ELR (cell line): ENCODE results near the gene NANOS2.
A peak's percentile ranks its signal among the peaks of the same experiment; 100 is the strongest.

Experiments used
- DNase-seq: peaks from one replicate; pipeline ENCODE4 v3.0.0-alpha.2; 2015; ENCODE audit warnings: low read depth

Gene NANOS2

DNA sequence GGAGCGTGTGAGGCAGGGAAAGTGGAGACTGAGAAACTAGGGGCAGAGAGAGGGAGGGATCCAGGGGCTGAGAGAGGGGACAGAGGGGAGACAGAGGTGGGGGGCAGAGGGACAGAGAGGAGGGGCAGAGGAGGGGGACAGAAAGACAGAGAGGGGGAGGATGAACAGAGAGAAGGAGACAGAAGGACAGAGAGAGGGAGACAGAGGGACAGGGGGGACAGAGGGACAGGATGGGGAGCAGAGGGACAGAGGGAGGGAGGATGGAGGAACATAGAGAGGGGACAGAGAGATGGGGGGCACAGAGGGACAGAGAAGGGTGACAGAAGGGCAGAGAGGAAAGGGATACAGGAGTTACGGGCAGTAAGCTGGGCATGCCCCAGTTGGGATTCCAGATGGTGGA, 14.7 kb upstream of the NANOS2 start:
- DNase-seq = no peak

DNA sequence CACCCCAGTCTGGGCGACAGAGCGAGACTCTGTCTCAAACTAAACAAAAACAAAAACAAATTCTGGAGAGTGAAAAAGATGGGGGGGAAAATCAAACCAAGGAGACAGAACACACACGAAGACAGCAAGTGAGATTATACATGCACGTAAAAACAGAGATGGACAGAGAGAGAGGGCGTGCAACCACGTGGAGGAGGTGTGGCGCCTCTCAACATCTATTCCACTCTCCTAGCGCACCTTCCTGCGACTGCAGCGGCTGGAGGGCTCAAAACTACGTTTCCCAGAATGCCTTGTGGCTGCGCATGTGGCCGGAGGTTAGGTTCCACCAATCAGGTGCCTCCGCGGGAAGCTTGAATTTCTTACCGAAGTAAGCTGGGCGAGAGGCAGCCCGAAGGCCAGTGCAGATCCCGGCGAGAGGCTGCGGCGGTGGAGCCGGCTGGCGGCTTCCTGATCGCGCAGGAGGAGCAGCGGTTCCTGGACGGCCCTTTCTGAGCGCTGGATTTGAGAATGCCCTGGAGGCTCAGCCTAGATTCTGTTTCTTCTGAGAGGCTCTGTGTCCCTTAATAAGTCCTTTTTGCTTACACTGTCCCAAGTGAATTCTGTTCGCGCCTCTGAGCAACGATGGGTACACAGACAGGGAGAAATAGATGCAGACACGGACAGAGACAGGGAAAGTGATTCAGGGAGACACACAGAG, 13.1 kb upstream of the NANOS2 start:
- peak; percentile 94 for DNase-seq

DNA sequence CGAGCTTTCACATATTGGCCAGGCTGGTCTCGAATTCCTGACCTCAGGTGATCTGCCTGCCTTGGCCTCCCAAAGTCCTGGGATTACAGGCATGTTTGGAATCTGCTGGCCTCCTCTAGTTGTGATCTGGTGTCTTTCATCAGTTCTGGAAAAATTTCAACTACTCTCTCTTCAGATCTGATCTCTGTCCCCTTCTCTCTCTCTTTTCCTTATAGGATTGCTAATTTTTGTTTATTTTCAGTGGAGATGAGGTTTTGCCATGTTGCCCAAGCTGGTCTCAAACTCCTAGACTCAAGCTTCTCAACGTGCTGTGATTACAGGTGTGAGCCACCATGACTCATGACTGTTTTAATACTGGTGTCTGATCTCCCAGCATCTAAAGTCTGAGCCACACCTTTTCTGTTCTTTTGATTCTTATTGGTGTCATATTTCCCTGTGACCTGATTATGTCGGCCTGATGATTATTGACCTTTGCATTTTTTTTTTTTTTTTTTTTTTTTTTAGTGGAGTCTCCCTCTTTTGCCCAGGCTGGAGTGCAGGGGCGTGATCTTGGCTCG, 10.4 kb upstream of the NANOS2 start:
- DNase-seq = no peak

DNA sequence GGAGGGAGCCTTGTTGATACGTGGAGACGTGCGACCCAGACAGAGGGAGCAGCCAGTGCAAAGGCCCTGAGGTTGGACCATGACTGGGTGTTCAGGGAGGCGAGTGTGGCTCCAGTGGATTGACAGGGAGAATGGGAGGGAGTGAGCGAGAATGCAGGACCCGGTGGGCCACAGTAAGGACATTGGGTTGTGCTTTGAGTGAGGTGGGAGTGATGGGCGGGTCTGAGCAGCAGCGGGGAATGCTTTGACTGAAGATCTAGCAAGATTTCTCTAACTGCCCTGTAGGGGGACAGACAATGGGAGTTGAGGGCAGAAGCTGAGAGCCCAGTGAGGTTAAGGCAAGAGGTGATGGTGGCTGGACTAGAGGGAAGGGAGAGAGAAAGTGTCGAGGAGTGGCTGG, 7.7 kb upstream of the NANOS2 start:
- peak; percentile 49 for DNase-seq

DNA sequence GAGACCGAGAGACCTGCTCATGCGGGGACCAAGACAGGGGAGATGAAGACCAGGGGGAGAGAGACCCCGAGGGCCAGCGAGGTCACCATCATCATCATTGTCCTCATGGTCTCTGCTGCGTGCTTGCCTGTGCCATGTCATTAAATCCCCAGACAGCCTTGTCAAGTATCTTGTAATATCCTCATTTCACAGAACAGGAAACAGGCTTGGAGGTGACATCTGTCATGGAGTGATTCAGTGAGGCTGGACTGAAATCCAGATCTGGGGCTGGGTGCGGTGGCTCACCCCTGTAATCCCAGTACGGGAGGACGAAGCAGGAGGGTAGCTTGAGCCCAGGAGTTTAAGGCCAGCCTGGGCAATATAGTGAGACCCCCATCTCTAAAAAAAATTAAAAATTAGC, 5.9 kb upstream of the NANOS2 start:
- DNase-seq = no peak

DNA sequence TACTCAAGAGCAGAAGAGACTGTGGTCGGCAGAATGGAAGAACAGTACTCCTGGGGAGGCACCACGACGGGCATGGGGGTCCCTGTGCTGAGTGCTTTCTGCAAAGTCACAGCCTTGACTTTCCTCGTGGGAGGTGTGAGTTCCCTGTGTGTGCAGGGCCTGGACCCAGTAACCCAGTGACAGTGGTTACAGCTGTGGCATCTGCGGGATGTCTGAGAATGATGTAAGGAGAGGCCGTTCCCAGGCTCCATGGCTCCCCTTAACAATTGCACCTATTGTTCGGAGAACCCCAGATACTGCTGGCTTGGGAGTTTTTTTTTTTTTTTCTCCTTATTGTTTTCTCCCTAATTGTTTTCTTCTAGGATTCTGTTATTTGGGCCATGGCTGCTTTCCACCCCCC, 5.1 kb upstream of the NANOS2 start:
- DNase-seq = no peak

DNA sequence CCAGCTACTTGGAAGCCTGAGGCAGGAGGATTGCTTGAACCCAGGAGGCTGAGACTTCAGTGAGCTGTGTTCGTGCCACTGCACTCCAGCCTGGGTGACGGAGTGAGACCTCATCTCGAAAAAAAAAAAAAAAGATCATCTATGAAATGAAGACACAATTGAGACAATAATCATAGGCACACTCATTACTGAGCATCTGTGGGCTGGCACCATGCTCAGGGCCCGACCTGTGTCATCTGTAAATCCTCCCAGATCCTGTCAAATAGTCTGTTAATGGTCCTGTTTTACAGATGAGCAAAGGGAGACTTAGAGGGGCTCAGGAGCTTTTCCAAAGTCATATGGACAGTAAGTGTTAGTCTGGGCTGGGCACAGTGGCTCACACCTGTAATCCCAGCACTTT, 4.1 kb upstream of the NANOS2 start:
- DNase-seq = no peak

DNA sequence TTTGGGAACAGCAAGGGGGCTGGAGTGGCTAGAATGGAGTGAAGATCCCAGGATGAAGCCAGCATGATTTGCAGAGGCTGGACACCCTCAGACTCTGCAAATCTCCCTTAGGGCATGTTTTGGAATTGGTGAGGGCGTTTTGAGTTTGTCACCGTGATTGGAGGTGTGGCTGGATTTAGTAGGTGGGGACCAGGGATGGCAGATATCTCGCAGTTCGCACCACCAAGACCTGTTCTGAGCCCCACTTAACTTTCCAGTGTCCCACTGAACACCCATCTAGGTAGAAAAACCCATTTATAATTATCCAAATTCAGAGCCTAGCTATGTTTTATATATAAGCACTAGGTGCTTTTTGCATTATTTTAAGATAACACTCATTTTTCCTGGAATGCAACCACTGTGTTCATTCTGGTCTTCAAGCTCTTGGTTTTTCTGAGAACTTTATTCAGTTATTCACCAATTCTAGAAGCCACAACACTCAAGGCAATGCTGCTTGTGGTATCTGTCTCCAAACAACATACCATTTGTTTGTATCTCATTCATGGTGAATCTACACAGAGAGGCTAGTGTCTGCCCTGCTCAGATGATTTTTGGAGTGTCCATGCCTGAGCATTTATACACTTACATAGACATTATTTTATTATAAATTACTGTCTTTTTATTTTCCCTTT, 3.0 kb upstream of the NANOS2 start:
- no peak for DNase-seq

DNA sequence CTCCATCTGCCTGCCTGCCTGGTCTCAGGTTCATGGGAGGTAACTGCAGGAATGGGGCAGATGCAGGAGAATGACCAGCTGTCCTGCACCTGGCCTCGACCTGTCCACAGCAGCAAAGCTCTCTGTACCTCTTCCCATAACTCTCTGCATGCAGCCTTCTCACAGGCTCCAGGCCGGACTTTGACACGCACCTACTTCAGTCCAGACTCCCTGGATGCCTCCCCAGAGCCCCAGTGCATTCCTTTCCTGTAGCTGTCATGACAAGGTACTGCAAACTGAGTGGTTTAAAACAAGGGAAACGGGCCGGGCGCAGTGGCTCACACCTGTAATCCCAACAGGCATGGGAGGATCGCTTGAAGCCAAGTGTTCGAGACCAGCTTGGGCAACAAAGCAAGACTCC, 3.3 kb downstream of the NANOS2 start:
- DNase-seq = no peak

DNA sequence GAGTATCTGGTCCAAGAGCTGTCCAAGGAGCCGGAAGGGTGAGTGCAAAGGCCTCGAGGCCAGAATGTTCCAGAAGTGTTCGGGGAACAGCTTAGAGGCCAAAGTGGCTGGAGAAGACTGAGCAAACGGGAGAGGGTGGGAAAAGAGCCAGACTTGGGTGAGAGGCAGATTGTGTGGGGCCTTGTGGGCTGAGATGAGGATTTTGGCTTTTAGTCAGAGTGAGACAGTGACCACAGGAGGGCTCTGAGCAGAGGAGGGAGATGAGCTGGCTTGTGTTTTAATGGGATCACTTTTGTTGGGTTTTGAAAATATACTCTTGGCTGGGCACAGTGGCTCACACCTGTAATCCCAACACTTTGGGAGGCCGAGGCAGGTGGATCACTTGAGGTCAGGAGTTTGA, 5.6 kb downstream of the NANOS2 start:
- DNase-seq = peak; percentile 44

DNA sequence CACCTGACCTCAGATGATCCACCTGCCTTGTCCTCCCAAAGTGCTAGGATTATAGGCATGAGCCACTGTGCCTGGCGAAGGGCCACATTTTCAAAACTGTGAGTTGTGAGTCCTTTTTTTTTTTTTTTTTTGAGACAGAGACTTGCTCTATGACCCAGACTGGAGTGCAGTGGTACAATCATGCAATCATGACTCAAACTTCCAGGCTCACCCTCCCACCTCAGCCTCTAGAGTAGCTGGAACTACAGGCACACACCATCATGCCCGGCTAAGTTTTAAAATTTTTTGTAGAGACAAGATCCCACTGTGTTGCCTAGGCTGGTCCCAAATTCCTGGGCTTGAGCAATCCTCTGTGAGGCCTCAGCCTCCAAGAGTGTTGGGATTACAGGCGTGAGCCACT, 8.4 kb downstream of the NANOS2 start:
- peak; percentile 61 for DNase-seq

DNA sequence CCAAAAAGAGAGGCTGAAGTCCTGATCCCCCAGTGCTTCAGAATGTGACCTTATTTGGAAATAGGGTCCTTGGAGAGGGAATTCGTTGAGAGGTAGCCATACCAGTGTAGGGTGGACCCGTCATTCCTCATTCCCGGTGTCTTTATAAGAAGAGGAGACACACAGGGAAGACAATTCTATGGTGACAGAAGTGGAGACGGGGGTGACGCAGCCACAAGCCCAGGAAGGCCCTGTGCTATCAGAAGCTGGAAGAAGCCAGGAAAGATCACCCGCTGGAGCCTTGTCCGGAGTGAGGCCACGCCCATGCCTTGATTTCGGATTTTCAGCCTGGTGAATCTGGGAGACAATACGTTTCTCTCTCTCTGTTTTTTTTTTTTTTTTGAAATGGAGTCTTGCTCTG, 9.6 kb downstream of the NANOS2 start:
- DNase-seq = no peak

DNA sequence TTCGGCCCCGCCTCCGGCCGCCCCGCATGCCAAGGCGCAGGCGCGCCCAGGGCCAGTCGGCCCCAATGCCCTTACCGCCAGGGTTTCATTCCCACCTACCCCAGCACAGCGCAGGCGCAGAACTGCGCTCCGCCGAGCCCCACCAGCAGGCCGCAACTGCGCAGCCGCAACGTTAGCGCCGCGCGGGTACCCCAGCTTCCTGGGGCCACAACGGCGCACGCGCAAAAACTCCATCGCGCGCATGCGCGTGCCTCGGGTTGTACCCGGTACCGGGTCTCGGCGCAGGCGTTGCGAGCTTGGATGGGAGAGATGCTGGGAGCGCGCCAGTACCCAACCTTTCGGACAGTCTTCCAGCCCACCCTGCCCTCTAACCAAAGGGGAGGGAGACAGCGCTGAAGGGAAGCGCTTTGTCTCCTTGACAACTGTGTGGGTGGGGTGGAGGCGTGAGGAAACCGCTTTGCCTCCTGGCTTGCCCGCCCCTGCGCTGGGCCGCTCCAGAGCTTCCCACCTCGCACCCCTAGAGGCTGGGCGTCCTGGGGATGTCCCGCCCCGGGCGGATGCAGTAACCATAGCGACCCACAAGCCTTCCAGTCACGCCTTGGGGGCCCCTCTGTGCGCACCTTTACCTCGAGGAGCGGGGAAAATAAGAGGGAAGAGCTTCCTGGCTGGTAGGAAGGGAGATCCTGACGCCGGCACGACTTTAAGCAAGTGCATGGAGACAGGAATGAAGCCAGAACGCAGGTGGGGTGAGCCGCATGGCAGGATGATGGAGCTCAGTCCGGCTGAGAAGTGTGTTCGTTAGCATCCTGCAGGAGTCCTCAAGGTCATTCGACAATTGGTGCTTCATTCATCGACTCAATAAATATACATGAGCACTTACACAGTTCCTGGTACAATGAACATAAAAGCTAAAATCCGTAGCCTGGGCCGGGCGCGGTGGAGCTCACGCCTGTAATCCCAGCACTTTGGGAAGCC, 11.6 kb downstream of the NANOS2 start:
- DNase-seq = peak; percentile 94

DNA sequence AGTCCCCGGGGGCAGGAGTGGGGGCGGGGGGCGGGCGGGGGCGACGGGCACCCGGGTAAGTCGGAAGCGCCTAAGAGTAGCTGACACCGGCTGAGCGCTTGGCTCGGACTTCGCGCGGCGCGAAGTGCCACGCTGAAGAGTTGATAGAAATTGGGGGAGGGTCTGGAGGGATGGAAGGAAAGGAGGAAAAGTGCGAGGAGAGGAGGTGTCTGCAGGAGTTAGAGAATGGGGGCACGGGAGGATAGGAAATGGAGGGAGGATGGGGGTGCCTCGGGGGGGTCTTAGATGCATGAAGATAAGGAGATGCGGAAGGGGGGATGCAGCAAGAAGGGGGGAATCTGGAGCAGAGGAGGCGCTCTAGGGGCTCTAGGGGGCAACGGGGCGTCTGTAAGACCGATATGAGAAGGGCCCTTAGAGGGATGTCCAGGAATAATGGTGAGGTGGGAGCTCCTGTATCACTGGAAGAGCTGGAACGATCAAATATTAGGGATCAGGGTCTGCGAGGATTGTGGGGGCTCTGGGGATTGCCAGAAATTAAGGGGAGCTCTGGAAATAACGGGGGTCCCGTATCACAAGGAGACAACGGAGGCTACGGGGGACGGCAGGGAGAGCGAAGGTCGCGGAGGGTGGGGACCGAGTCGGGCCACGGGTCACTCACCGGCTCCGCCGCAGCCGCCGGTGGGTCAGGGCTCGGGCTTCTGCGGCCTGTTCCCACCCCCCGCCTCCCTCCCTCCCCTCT, 12.5 kb downstream of the NANOS2 start, which contains the start of gene MYPOP:
MYPOP (minus strand) TSS at position 702 of the 739 bp plus-strand sequence. CDS start 840 bp downstream, outside the sequence.
- peak; percentile 14 for DNase-seq

DNA sequence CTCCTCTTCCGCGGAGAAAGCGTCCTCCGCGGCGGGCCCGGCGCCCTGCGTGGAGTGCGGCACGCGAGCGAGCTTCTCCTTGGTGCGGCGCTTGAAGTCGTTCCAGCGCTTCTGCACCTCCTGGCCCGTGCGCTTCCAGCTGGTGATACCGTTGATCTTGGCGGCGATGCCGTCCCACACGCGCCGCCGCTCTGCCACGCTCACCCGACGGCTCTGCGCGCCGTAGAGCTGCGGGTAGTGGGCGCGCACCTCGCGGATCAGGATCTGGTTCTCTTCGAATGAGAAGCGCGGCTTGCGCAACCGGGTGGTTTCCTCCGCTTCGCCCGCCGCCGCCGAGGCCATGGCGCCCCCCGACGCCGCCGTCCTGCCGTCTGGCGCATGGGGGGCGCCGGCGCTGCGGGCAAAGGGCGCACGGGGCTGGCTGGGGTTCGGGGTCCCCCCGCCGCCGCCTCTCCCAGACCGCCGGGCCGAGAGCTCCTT, 13.1 kb downstream of the NANOS2 start:
- DNase-seq = peak; percentile 23

DNA sequence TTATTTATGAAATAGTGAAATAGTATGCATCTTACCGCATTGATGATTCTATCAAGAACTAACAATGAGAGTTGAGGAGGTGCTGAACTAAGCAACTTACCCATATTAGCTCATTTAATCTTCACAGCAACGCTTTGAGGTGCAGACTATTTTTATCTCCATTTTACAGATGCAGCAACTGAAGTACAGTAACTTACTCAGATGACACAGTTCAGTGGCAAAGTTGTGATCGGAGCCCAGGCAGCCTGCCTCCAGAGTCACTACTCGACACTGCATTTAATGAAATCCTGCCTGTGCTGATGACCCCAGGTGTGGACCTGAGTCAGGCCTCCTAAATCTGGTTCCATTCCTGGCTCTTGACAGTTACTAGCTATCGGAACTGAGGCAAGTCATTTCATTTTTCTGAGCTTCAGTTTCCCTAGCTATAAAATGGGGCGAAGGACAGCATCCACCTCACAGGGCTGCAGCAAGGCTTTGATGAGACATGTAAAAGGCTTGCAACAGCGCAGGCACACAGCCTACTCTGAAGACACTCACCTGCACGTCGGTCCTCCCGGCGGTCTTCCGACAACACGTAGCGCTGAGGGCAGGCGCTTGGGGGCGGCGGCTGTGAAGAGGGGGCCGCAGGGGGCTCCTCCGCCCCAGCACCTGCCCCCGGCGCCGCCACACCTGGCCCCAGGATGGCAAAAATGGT, 13.7 kb downstream of the NANOS2 start:
- no peak for DNase-seq

DNA sequence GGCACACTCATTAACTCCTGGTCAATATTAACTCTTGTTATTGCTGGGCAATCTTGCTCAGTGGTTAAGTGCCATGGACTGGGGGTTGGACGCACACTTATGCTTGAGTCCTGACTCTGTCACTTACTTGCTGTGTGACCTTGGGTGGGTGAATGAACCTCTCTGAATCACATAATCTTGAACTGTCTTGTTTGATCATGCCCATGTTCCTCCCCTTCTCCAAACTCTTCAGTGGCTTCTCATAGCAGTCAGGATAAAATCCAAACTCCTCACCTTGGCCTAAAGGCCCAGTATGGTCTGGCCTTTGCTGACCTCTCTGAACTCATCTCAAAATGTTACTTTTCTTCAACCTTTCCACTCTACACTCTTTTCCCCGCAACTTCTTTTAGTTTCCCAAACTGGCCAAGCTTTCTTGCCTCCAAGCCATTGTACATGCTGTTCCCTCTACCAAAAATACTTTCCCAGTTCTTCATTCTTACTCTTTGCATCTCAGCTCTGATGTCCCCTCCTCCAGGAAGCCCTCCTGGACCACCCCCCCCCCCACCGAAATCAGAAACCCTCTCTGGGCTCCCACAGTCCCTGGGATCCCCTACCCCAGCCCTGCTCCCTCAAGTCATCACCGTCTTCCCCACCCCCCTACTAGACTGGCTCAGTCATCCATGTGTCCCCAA, 14.5 kb downstream of the NANOS2 start:
- DNase-seq = no peak

DNA sequence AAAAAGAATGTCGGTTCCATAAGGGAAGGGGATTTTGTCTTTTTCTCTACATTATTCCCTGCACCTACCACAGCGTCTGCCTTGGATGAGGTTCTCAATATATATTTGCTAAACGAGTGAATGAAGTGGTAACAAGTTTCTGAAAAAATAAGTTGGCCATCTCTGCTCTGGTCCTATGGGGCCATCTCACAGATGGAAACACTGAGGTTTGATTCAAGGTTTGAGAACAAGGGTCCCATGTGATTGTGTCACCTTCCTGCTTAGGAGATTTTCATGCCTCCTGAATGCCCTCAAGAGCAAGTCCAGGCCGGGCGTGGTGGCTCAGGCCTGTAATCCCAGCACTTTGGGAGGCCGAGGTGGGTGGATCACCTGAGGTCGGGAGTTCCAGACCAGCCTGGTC, 15.3 kb downstream of the NANOS2 start:
- no peak for DNase-seq

DNA sequence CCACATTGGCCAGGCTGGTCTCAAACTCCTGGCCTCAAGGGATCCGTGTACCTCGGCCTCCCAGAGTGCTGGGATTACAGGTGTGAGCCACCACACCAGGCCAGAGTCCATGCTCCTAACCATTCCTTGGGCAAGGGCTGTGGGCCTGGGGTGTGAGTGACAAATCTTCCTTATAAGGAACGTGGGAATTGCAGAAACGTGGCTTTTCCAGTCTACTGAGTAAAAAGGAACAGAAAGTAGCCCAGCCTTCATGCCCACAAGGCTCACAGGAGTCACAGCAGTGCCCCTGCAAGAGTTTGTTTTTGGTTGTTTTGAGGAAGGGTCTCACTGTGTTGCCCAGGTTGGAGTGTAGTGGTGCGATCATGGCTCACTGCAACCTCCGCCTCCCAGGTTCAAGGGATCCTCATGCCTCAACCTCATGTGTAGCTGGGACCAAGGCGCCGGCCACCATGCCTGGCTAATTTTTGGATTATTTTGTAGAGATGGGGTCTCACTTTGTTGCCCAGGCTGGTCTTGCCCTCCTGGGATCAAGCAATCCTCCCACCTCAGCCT, 17.2 kb downstream of the NANOS2 start:
- DNase-seq = no peak
